Measurements from ENCODE around the gene LRRC75B.

GRCh38 chr22:24564376-24565058, 28.4 kb downstream of the LRRC75B start:
- TF ChIP-seq EZH2 (IDR thresholded peaks at IDR 0.05; ENCODE audit: insufficient read depth, poor library complexity, severe bottlenecking) (no peak), EZH2phosphoT487 (IDR thresholded peaks at IDR 0.05; ENCODE audit: insufficient read depth, low read depth) (no peak)
